Panc1 (cell line): ENCODE results near the gene PLD1.

Experiments
- CTCF ChIP-seq: fragments of 450-650 bp; IDR thresholded peaks from 2 replicates; pipeline ENCODE4 v1.5.1; 2017; ENCODE audit warnings: mild to moderate bottlenecking
- POLR2AphosphoS5 ChIP-seq: IDR thresholded peaks from 2 replicates; pipeline ENCODE4 v1.6.1; 2012; ENCODE audit warnings: mild to moderate bottlenecking, low read depth, low read length, moderate library complexity
- SIN3A ChIP-seq: IDR thresholded peaks from 2 replicates; pipeline ENCODE4 v1.6.1; 2012; ENCODE audit warnings: low read depth, mild to moderate bottlenecking, low read length, moderate library complexity, borderline replicate concordance; ENCODE audit not compliant: insufficient read depth
- TCF7L2 ChIP-seq: IDR thresholded peaks from 2 replicates; pipeline ENCODE4 v1.6.1; 2011; ENCODE audit warnings: mild to moderate bottlenecking, low read depth, low read length, inconsistent platforms
- TF ChIP-seq, protein P1 (sequence below), 2 experiments: IDR thresholded peaks; 2 replicates each; pipeline ENCODE4 v1.6.1; 2011 to 2012; ENCODE audit warnings: low read depth in 2 of 2, control low read depth in 1 of 2, low read length in 1 of 2, mild to moderate bottlenecking in 1 of 2, moderate library complexity in 1 of 2; ENCODE audit not compliant: insufficient read depth in 1 of 2

DNA sequence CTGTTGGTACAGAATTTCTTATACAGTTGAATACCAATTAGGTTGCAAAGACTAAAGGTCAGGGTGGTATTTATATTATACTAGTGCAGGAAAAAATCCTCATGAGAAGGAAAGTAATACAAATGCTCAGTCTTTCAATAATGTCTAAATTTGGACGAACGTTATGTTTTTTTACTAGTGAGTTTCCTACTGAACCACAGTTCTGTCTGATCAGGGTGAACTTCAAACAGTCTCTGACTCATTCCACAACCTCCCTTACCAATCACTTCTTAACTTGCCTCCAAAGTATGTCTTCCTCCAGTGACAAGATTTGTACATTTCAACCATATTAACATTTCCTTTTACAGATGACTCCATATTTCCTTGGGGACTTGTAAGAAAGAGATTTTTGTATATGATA is 36.3 kb upstream of the PLD1 start:
- TF ChIP-seq TCF7L2 (no peak), CTCF (no peak), POLR2AphosphoS5 (no peak), SIN3A (no peak)
- TF ChIP-seq, protein P1, sequence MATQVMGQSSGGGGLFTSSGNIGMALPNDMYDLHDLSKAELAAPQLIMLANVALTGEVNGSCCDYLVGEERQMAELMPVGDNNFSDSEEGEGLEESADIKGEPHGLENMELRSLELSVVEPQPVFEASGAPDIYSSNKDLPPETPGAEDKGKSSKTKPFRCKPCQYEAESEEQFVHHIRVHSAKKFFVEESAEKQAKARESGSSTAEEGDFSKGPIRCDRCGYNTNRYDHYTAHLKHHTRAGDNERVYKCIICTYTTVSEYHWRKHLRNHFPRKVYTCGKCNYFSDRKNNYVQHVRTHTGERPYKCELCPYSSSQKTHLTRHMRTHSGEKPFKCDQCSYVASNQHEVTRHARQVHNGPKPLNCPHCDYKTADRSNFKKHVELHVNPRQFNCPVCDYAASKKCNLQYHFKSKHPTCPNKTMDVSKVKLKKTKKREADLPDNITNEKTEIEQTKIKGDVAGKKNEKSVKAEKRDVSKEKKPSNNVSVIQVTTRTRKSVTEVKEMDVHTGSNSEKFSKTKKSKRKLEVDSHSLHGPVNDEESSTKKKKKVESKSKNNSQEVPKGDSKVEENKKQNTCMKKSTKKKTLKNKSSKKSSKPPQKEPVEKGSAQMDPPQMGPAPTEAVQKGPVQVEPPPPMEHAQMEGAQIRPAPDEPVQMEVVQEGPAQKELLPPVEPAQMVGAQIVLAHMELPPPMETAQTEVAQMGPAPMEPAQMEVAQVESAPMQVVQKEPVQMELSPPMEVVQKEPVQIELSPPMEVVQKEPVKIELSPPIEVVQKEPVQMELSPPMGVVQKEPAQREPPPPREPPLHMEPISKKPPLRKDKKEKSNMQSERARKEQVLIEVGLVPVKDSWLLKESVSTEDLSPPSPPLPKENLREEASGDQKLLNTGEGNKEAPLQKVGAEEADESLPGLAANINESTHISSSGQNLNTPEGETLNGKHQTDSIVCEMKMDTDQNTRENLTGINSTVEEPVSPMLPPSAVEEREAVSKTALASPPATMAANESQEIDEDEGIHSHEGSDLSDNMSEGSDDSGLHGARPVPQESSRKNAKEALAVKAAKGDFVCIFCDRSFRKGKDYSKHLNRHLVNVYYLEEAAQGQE (IDR thresholded peaks at IDR 0.05; ENCODE audit: insufficient read depth in 1 of 2, low read depth in 2 of 2, low read length in 1 of 2), result no peak
